Uterus (tissue), 2 donors: ENCODE results near the gene ENGASE.

Source experiments
- CTCF ChIP-seq, 4 experiments: fragments of 200-600 bp in 2 of 4; fragments of 450-650 bp in 2 of 4; sonication (generic) in 2 of 4; IDR thresholded peaks; one replicate each; pipeline ENCODE4 v1.5.1; 2016 to 2019; ENCODE audit warnings: antibody characterized with exemption in 4 of 4, mild to moderate bottlenecking in 2 of 4, moderate library complexity in 1 of 4
- POLR2A ChIP-seq, 2 donors: fragments of 450-650 bp; IDR thresholded peaks; one replicate each; pipeline ENCODE4 v1.6.1; 2016; ENCODE audit warnings: antibody characterized with exemption in 2 of 2, mild to moderate bottlenecking in 1 of 2, moderate library complexity in 1 of 2

- TF ChIP-seq CTCF (IDR thresholded peaks at IDR 0.05): no peak
- no peak for TF ChIP-seq POLR2A (IDR thresholded peaks at IDR 0.05)
Measured at GRCh38 chr17:79039886-79040285, 34.7 kb upstream of the ENGASE start.
